IMR-90 (cell line): ENCODE measurements around the gene NPBWR2. TPM values are rescaled to one million over a fixed set of nuclear protein-coding genes. Genes with fewer than 3 reads are reported as not detected.
"Not testable (repeated sequence)": the region's sequence is repeated elsewhere in the genome, so short reads cannot be mapped to it uniquely, and the experiment has no call there.

Source experiments
- ATAC-seq: fragments of 200-7000 bp; cut with Tn5 transposase; 2 replicates; pipeline ENCODE4 v1.9.1; 2020; ENCODE audit warnings: low read depth, mild to moderate bottlenecking, moderate library complexity
- BruUV-seq: library from RNA; stranded (reverse); fragments of 400-500 nt; replicated peaks from 2 replicates; lab custom pipeline; 2021; lab: Mats Ljungman, UMichigan
- CTCF ChIA-PET: fragments of 300-600 bp; formaldehyde crosslinking; extraction: SDS; loops from one replicate; lab custom pipeline; 2021; ENCODE audit warnings: antibody characterized with exemption; lab: Yijun Ruan, JAX
- POLR2A ChIA-PET: fragments of 300-600 bp; sonication (Branson Sonifier 250); formaldehyde crosslinking; loops from one replicate; lab custom pipeline; 2022; ENCODE audit warnings: antibody characterized with exemption; ENCODE audit not compliant: unreplicated experiment; lab: Charles Lee
- DNase-seq: peaks from one replicate; pipeline ENCODE4 v3.0.0; 2013
- H2AFZ ChIP-seq: replicated peaks from 2 replicates; pipeline ENCODE3; 2013; ENCODE audit warnings: low read length, mild to moderate bottlenecking; ENCODE audit not compliant: poor library complexity
- H2AK5ac ChIP-seq: 2 replicates; pipeline ENCODE4 v1.6.1; 2013; ENCODE audit warnings: low read depth, low read length, inconsistent platforms
- H2AK9ac ChIP-seq: replicated peaks from 2 replicates; pipeline ENCODE3; 2013; ENCODE audit warnings: mild to moderate bottlenecking, low read depth, low read length, moderate library complexity; ENCODE audit not compliant: poor library complexity
- H2BK120ac ChIP-seq: 2 replicates; pipeline ENCODE4 v1.6.1; 2013; ENCODE audit warnings: low read depth, low read length, inconsistent platforms
- H2BK15ac ChIP-seq: 3 replicates; pipeline ENCODE4 v1.6.1; 2013; ENCODE audit warnings: low read depth, low read length, inconsistent platforms
- H2BK20ac ChIP-seq: 2 replicates; pipeline ENCODE4 v1.6.1; 2013; ENCODE audit warnings: low read depth, mild to moderate bottlenecking, inconsistent platforms, low read length, moderate library complexity
- H2BK5ac ChIP-seq: 2 replicates; pipeline ENCODE4 v1.6.1; 2013; ENCODE audit warnings: mild to moderate bottlenecking, low read depth, low read length, inconsistent platforms; ENCODE audit not compliant: poor library complexity, severe bottlenecking
- H3K14ac ChIP-seq: replicated peaks from 2 replicates; pipeline ENCODE4 v1.6.1; 2013; ENCODE audit warnings: low read depth, low read length, inconsistent platforms
- H3K18ac ChIP-seq: 2 replicates; pipeline ENCODE4 v1.6.1; 2013; ENCODE audit warnings: low read depth, low read length, control low read depth
- H3K23ac ChIP-seq: 2 replicates; pipeline ENCODE4 v1.6.1; 2013; ENCODE audit warnings: low read depth, low read length, inconsistent platforms
- H3K27ac ChIP-seq: 2 replicates; pipeline ENCODE4 v1.5.1; 2013; ENCODE audit warnings: mild to moderate bottlenecking, control low read depth, low read length; ENCODE audit not compliant: insufficient read depth
- H3K27me3 ChIP-seq: 2 replicates; pipeline ENCODE4 v1.6.1; 2013; ENCODE audit warnings: low read length; ENCODE audit not compliant: control insufficient read depth, insufficient read depth
- H3K36me3 ChIP-seq: 2 replicates; pipeline ENCODE4 v1.6.1; 2013; ENCODE audit warnings: low read length, mixed read lengths; ENCODE audit not compliant: control insufficient read depth, insufficient read depth
- H3K4ac ChIP-seq: 2 replicates; pipeline ENCODE4 v1.6.1; 2013; ENCODE audit warnings: low read depth, low read length, inconsistent platforms
- H3K4me1 ChIP-seq: 2 replicates; pipeline ENCODE4 v1.6.1; 2013; ENCODE audit warnings: low read length, mixed read lengths; ENCODE audit not compliant: control insufficient read depth, insufficient read depth
- H3K4me2 ChIP-seq: 2 replicates; pipeline ENCODE4 v1.6.1; 2013; ENCODE audit warnings: low read depth, mild to moderate bottlenecking, control low read depth, low read length, moderate library complexity
- H3K4me3 ChIP-seq: 2 replicates; pipeline ENCODE4 v1.5.1; 2013; ENCODE audit warnings: low read depth, mild to moderate bottlenecking, control low read depth, low read length, moderate library complexity; ENCODE audit not compliant: insufficient read depth
- H3K56ac ChIP-seq: 2 replicates; pipeline ENCODE4 v1.6.1; 2013; ENCODE audit warnings: low read length, inconsistent platforms; ENCODE audit not compliant: insufficient read depth; ENCODE audit errors: extremely low read depth
- H3K79me1 ChIP-seq, 2 experiments: 2 replicates each; pipeline ENCODE4 v1.6.1; 2013; ENCODE audit warnings: low read length in 2 of 2, inconsistent platforms in 1 of 2, low read depth in 1 of 2
- H3K9ac ChIP-seq: 2 replicates; pipeline ENCODE4 v1.6.1; 2013; ENCODE audit warnings: low read depth, low read length, control low read depth
- H3K9me1 ChIP-seq: 2 replicates; pipeline ENCODE4 v1.6.1; 2013; ENCODE audit warnings: low read length, inconsistent platforms; ENCODE audit not compliant: insufficient read depth
- H3K9me3 ChIP-seq: 2 replicates; pipeline ENCODE4 v1.6.1; 2013; ENCODE audit warnings: low read length; ENCODE audit not compliant: control insufficient read depth, insufficient read depth
- H4K20me1 ChIP-seq: 2 replicates; pipeline ENCODE4 v1.6.1; 2013; ENCODE audit warnings: low read length, inconsistent platforms; ENCODE audit not compliant: insufficient read depth
- H4K5ac ChIP-seq: 2 replicates; pipeline ENCODE4 v1.6.1; 2013; ENCODE audit warnings: mild to moderate bottlenecking, low read depth, low read length, control low read depth
- H4K8ac ChIP-seq, 2 experiments: 2 replicates each; pipeline ENCODE4 v1.6.1; 2013; ENCODE audit warnings: low read depth in 2 of 2, low read length in 2 of 2, control low read depth in 1 of 2, inconsistent platforms in 1 of 2
- H4K91ac ChIP-seq: 2 replicates; pipeline ENCODE4 v1.6.1; 2013; ENCODE audit warnings: low read depth, low read length, inconsistent platforms; ENCODE audit not compliant: insufficient read depth
- WGBS, 2 experiments: methylation state at CpG; one replicate each; pipeline versions ENCODE4 v1.1.5 to v1.1.7; 2013; ENCODE audit warnings: missing lambda C conversion rate in 2 of 2; ENCODE audit not compliant: insufficient read length in 1 of 2; ENCODE audit errors: extremely low coverage in 2 of 2; 5-methylcytosine and 5-hydroxymethylcytosine counted together
- dilution Hi-C: fragments of 300-500 bp; cut with HindIII; formaldehyde crosslinking; loops from one replicate; pipeline ENCODE4 v1.14.3; 2018; ENCODE audit warnings: low sequenced_read_pairs; ENCODE audit not compliant: unreplicated experiment
- in situ Hi-C: fragments of 300-500 bp; cut with MboI; formaldehyde crosslinking; loops from 3 replicates; pipeline ENCODE4 v1.14.3; 2019; ENCODE audit warnings: low sequenced_read_pairs, inconsistent platforms, mixed read lengths
- intact Hi-C: fragments of 100-400 bp; cut with micrococcal nuclease; formaldehyde crosslinking; loops from 2 replicates; pipeline ENCODE4 v1.10.0; 2022
- polyA plus RNA-seq, 3 experiments: library from polyadenylated mRNA; depleted of rRNA; stranded (reverse); fragments of >200 nt; gene quantifications; 2 replicates each; pipeline ENCODE4 v1.2.3, GENCODE V29; 2012; ENCODE audit warnings: low replicate concordance in 1 of 3
- total RNA-seq: library from RNA; depleted of rRNA; stranded (reverse); fragments of >200 nt; gene quantifications from 2 replicates; pipeline ENCODE4 v1.2.3, GENCODE V29; 2012

NPBWR2 gene
- total and polyA plus RNA-seq, 2 of the 4 experiments (the other 2 are of a cell fraction): not detected

DNA sequence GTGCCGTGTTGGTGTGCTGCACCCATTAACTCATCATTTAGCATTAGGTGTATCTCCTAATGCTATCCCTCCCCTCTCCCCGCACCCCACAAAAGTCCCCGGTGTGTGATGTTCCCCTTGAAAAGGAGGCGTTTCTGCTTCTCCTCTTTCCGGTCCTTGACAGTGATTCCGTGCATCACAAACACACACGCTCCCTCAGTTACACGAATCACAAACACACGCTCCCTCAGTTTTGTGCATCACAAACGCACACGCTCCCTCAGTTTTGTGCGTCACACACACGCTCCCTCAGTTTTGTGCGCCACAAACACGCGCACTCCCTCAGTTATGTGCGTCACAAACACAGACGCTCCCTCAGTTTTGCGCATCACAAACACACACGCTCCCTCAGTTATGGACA lies 27.4 kb upstream of the NPBWR2 start:
- H2BK120ac ChIP-seq, H4K20me1 ChIP-seq, H4K5ac ChIP-seq, BruUV-seq, H3K36me3 ChIP-seq, H3K4me3 ChIP-seq, H4K8ac ChIP-seq, H4K91ac ChIP-seq, H2AK5ac ChIP-seq, intact Hi-C loops, H3K9me1 ChIP-seq, H2AK9ac ChIP-seq, H3K9ac ChIP-seq, H3K4me1 ChIP-seq, H3K79me1 ChIP-seq, H3K4ac ChIP-seq, H3K56ac ChIP-seq, DNase-seq, H3K23ac ChIP-seq, dilution Hi-C loops, H2BK15ac ChIP-seq, ATAC-seq, H3K9me3 ChIP-seq, H3K4me2 ChIP-seq, H3K27ac ChIP-seq, CTCF ChIA-PET, H3K14ac ChIP-seq, H2BK5ac ChIP-seq, H2AFZ ChIP-seq, POLR2A ChIA-PET, H3K18ac ChIP-seq, H2BK20ac ChIP-seq, in situ Hi-C loops: not testable (repeated sequence)
- H3K27me3 ChIP-seq: peaks cover 13% of the 10 kb centered on the region
- 72% methylated on average over 16 of the region's 20 CpGs; no CpG with 5 or more reads in 1 of the 2 experiments for WGBS, 2 experiments
